ENCODE data around the gene MGST2.
"Not testable (repeated sequence)": the region's sequence is repeated elsewhere in the genome, so short reads cannot be mapped to it uniquely, and the experiment has no call there.

The MGST2 gene

GRCh38 chr4:139669890-139670289 is 4.3 kb downstream of the MGST2 start:
- no peak for DNase-seq (ENCODE audit: low read depth in 2 of 2)

- no peak for DNase-seq (ENCODE audit: low read depth in 2 of 2)
These were observed 5.2 kb downstream of the MGST2 start for GRCh38 chr4:139670775-139671174.

- DNase-seq (ENCODE audit: low read depth in 2 of 2), result no peak
These were observed 6.6 kb downstream of the MGST2 start for GRCh38 chr4:139672215-139672614.

GRCh38 chr4:139672732-139673131 is 7.1 kb downstream of the MGST2 start:
- DNase-seq (ENCODE audit: low read depth in 2 of 2), result no peak

GRCh38 chr4:139674875-139675550 is 9.4 kb downstream of the MGST2 start:
- DNase-seq (ENCODE audit: low read depth in 2 of 2), result no peak

- DNase-seq (ENCODE audit: low read depth in 2 of 2), result no peak
These were observed 10.0 kb downstream of the MGST2 start for GRCh38 chr4:139675651-139676050.

- DNase-seq (ENCODE audit: low read depth in 2 of 2), result no peak
These were observed 10.7 kb downstream of the MGST2 start for GRCh38 chr4:139676365-139676764.

GRCh38 chr4:139676913-139677585 is 11.4 kb downstream of the MGST2 start:
- DNase-seq (ENCODE audit: low read depth in 2 of 2), result no peak

GRCh38 chr4:139682309-139682708 is 16.7 kb downstream of the MGST2 start:
- DNase-seq (ENCODE audit: low read depth in 2 of 2), result no peak

GRCh38 chr4:139682741-139683151 is 17.1 kb downstream of the MGST2 start:
- no peak for DNase-seq (ENCODE audit: low read depth in 2 of 2)

GRCh38 chr4:139684351-139684750 is 18.7 kb downstream of the MGST2 start:
- DNase-seq (ENCODE audit: low read depth in 2 of 2), result no peak

GRCh38 chr4:139685180-139685579 is 19.6 kb downstream of the MGST2 start:
- DNase-seq (ENCODE audit: low read depth in 2 of 2), result no peak

- DNase-seq (ENCODE audit: low read depth in 2 of 2), result no peak
These were observed 20.5 kb downstream of the MGST2 start for GRCh38 chr4:139686130-139686529.

GRCh38 chr4:139686988-139687387 is 21.4 kb downstream of the MGST2 start:
- no peak for DNase-seq (ENCODE audit: low read depth in 2 of 2)

- no peak for DNase-seq (ENCODE audit: low read depth in 2 of 2)
These were observed 23.6 kb downstream of the MGST2 start for GRCh38 chr4:139689093-139689722.

GRCh38 chr4:139690419-139690818 is 24.8 kb downstream of the MGST2 start:
- no peak for DNase-seq (ENCODE audit: low read depth in 2 of 2)

GRCh38 chr4:139692309-139693012 is 26.8 kb downstream of the MGST2 start:
- no peak for DNase-seq (ENCODE audit: low read depth in 2 of 2)

GRCh38 chr4:139694522-139695107 is 29.0 kb downstream of the MGST2 start:
- DNase-seq (ENCODE audit: low read depth in 2 of 2), result no peak

GRCh38 chr4:139696491-139696890 is 30.9 kb downstream of the MGST2 start:
- DNase-seq (ENCODE audit: low read depth in 2 of 2), result no peak

- DNase-seq (ENCODE audit: low read depth in 2 of 2), result not testable (repeated sequence)
These were observed 32.7 kb downstream of the MGST2 start for GRCh38 chr4:139698167-139698925.

- DNase-seq (ENCODE audit: low read depth in 2 of 2), result no peak
These were observed 34.9 kb downstream of the MGST2 start for GRCh38 chr4:139700568-139700967.
